Transverse colon (tissue), 4 donors: ENCODE measurements around the gene CACNB2. TPM values are rescaled to one million over a fixed set of nuclear protein-coding genes. Genes with fewer than 3 reads are reported as not detected.

Experiments used
- DNase-seq: peaks from one replicate; pipeline ENCODE4 v3.0.0-alpha.2; 2019
- H3K27ac ChIP-seq, 4 donors: fragments of 200-600 bp; sonication (generic); 2 replicates each; pipeline ENCODE4 v1.5.1; 2016 to 2018; ENCODE audit warnings: inconsistent platforms in 4 of 4
- H3K27me3 ChIP-seq: fragments of 200-600 bp; sonication (generic); 2 replicates; pipeline ENCODE4 v1.5.1; 2017; ENCODE audit warnings: inconsistent platforms
- H3K36me3 ChIP-seq, 4 donors: fragments of 200-600 bp; sonication (generic); 2 replicates each; pipeline ENCODE4 v1.5.1; 2017 to 2019; ENCODE audit warnings: inconsistent platforms in 4 of 4
- H3K4me1 ChIP-seq, 4 donors: fragments of 200-600 bp; sonication (generic); 2 replicates each; pipeline ENCODE4 v1.5.1; 2017 to 2020; ENCODE audit warnings: inconsistent platforms in 4 of 4
- H3K4me3 ChIP-seq, 4 donors: fragments of 200-600 bp; sonication (generic); 1 replicate in 1 of 4; 2 replicates in 3 of 4; pipeline versions ENCODE4 v1.5.1 to v1.6.1; 2017 to 2019; ENCODE audit warnings: inconsistent platforms in 4 of 4
- H3K9me3 ChIP-seq, 2 donors: fragments of 200-600 bp; sonication (generic); 2 replicates each; pipeline ENCODE4 v1.5.1; 2017 to 2019; ENCODE audit warnings: inconsistent platforms in 2 of 2
- EP300 ChIP-seq: sonication (generic); formaldehyde crosslinking; IDR thresholded peaks from one replicate; pipeline ENCODE4 v1.6.1; 2017; ENCODE audit warnings: antibody characterized with exemption, low read depth
- POLR2A ChIP-seq: fragments of 450-650 bp; IDR thresholded peaks from one replicate; pipeline ENCODE4 v1.6.1; 2016; ENCODE audit warnings: antibody characterized with exemption, mild to moderate bottlenecking, moderate library complexity
- POLR2AphosphoS5 ChIP-seq, 3 donors: sonication (generic); formaldehyde crosslinking; IDR thresholded peaks; one replicate each; pipeline ENCODE4 v1.6.1; 2016; ENCODE audit warnings: antibody characterized with exemption in 3 of 3
- WGBS, 2 donors: methylation state at CpG; one replicate each; pipeline ENCODE4 v1.1.5; 2018; ENCODE audit warnings: low coverage in 1 of 2; 5-methylcytosine and 5-hydroxymethylcytosine counted together
- in situ Hi-C, 4 donors: fragments of 200-750 bp; cut with MboI; loops; one replicate each; pipeline versions ENCODE4 v1.15.0 to v1.15.1; 2017; ENCODE audit warnings: low sequenced_read_pairs in 3 of 4, low pct_ligation_motif_present in 1 of 4, low pct_unique_long_range_greater_than_20kb in 1 of 4
- intact Hi-C: fragments of 100-400 bp; cut with DNase I; formaldehyde crosslinking; loops from one replicate; pipeline ENCODE4 v1.15.1; 2023; ENCODE audit warnings: low total_unique reads
- total RNA-seq, 4 donors: library from RNA; depleted of rRNA; stranded (reverse); fragments of >200 nt; gene quantifications; one replicate each; pipeline ENCODE4 v1.1.0, GENCODE V29; 2016
- TF ChIP-seq, protein P1 (sequence below), 5 experiments: fragments of 200-600 bp in 3 of 5; fragments of 450-650 bp in 2 of 5; sonication (generic) in 3 of 5; IDR thresholded peaks; 1 replicate in 2 of 5; 2 replicates in 3 of 5; pipeline ENCODE4 v1.5.1; 2016 to 2017; ENCODE audit warnings: antibody characterized with exemption in 5 of 5, inconsistent platforms in 3 of 5, mild to moderate bottlenecking in 2 of 5, moderate library complexity in 1 of 5

Gene CACNB2
- total RNA-seq, 4 donors from 2014 or later, result 16.2 to 338 (median 23.7) TPM

DNA sequence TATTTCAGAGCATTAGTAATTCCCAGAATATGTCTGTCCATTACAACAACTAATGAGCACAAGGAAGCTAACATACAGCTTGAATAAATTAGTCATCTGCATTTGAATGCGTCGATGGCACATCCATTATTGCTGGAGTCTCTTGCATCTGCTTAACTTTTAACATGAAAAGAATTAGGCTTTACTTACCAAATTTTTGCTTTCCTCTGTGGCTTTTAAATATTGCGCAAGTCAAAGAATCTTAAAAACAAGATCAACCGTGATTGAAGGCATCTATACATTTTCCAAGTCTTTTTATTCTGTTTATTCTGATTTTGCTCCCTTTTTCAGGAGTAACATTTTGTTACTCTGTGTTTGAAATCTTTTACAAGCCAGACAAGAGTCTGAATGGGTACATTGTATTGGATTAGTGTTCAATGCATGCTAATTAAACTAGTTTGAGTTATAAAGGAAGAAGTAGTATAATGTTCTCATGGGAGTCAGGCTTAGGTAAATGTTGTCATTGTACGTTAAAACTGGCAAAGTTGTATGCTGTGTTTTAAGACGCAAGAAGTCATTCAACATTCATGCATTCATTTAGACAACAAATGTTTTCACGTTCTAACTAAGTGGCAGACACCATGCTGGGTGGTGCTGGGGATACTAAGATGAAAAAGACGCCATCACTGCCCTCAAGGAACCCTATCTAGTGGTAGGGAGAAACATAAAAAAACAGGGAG, 4.0 kb upstream of the CACNB2 start:
- H3K4me1 ChIP-seq, result peaks cover 6 to 7% (median 6%) of the 10 kb centered on the region in 4 donors
- 71 to 72% methylated on average over 8 of the region's 8 CpGs for WGBS, 2 donors
- intact Hi-C loops, result no loop called here
- H3K4me3 ChIP-seq, result no peak overlapping the region
- no peaks in the 10 kb centered on the region for H3K36me3 ChIP-seq
- H3K9me3 ChIP-seq, result no peaks in the 10 kb centered on the region
- no peak for DNase-seq
- H3K27me3 ChIP-seq, result peaks cover 8% of the 10 kb centered on the region
- TF ChIP-seq POLR2A, result no peak
- TF ChIP-seq, protein P1, sequence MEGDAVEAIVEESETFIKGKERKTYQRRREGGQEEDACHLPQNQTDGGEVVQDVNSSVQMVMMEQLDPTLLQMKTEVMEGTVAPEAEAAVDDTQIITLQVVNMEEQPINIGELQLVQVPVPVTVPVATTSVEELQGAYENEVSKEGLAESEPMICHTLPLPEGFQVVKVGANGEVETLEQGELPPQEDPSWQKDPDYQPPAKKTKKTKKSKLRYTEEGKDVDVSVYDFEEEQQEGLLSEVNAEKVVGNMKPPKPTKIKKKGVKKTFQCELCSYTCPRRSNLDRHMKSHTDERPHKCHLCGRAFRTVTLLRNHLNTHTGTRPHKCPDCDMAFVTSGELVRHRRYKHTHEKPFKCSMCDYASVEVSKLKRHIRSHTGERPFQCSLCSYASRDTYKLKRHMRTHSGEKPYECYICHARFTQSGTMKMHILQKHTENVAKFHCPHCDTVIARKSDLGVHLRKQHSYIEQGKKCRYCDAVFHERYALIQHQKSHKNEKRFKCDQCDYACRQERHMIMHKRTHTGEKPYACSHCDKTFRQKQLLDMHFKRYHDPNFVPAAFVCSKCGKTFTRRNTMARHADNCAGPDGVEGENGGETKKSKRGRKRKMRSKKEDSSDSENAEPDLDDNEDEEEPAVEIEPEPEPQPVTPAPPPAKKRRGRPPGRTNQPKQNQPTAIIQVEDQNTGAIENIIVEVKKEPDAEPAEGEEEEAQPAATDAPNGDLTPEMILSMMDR (IDR thresholded peaks at IDR 0.05), result no peak
- TF ChIP-seq POLR2AphosphoS5 (IDR thresholded peaks at IDR 0.05), result no peak
- no peak for TF ChIP-seq EP300
- in situ Hi-C loops, result no loop called here
- no peak overlapping the region for H3K27ac ChIP-seq

DNA sequence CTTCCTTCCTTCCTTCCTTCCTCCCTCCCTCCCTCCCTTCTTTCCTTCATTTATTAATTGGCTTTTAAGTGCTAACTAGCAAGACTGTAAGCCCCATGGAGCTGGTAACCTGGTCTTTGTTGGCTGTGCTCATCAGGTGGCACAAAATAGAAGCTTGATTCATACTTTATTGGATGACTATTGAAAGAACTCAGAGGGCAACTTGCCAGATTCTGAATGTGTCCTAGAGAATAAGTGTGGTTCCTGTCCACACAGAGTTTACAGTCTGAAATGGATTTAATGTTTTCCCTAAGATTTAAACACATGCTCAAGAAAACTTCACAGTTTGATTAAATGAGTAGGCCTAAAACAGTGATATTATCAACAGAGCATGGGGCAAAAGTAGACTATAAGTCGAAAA, 3.1 kb upstream of the CACNB2 start:
- WGBS, 2 donors, result 43 to 100% methylated on average over 1 of the region's 1 CpG
- in situ Hi-C loops (no loop called here), intact Hi-C loops (no loop called here)
- no peak for TF ChIP-seq POLR2A
- TF ChIP-seq, protein P1 (IDR thresholded peaks at IDR 0.05), result no peak
- TF ChIP-seq POLR2AphosphoS5 (IDR thresholded peaks at IDR 0.05), result no peak
- no peak for TF ChIP-seq EP300
- H3K27me3 ChIP-seq, result peaks cover 9% of the 10 kb centered on the region
- H3K36me3 ChIP-seq, result no peaks in the 10 kb centered on the region
- peaks cover 6 to 8% (median 6%) of the 10 kb centered on the region in 4 donors for H3K4me1 ChIP-seq
- H3K27ac ChIP-seq, result no peak overlapping the region
- H3K9me3 ChIP-seq, result no peaks in the 10 kb centered on the region
- DNase-seq, result no peak
- no peak overlapping the region for H3K4me3 ChIP-seq

DNA sequence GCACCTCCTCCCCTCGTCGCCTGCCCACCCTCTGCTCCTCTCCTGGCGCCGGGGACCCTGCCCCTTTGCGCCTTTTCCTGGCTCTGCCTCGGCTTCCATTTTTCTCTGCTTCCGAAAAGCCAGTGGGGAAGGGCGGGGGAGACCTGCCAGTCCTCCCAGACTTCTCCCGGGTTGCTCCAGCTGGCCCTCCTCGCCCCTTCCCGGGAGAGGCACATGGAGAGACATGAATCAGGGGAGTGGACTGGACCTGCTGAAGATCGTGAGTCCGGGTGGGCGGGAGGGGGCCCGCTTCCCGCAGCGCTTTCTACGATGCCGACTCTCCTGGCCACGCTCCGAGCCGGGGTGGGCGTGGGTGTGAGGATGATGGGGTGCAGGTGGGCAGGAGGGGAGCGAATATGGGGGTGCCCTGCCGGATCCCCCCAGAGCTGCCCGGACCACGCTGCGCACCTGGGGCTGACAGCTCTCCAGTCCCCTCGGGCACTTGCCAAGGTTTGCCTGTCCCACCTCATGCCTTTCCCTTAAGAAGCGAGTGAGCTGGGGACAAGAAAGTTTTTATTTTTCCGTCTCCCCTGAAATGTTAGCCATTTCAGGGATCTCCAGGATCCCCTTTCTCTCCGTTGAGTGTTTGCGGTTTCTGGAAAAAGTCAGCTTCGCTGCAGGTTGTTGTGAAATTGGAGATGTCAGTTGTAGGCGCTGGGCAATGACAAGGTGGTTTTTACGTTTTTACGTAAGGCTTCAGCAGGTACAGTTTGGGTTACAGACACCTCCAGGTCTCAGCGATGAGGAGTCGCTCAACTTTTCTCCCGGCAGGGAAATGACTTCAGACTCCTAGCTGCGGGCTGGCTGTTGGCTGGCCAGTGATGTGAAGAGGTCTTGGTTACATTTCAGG, 977 bp downstream of the CACNB2 start:
- in situ Hi-C loops, result no loop called here
- Histone ChIP-seq H3K4me3 (peak overlapping the region; percentile 68 to 86 (median 79)), H3K4me1 (peaks cover 6 to 18% (median 12%) of the 10 kb centered on the region in 4 donors), H3K27me3 (peaks cover 9% of the 10 kb centered on the region), H3K9me3 (no peaks in the 10 kb centered on the region), H3K27ac (peak overlapping the region; percentile 88 to 94 (median 89)), H3K36me3 (no peaks in the 10 kb centered on the region)
- 8 to 20% methylated on average over 2 to 40 of the region's 41 CpGs for WGBS, 2 donors
- TF ChIP-seq POLR2A, result no peak
- no peak for TF ChIP-seq POLR2AphosphoS5 (IDR thresholded peaks at IDR 0.05)
- TF ChIP-seq, protein P1 (IDR thresholded peaks at IDR 0.05), result no peak
- TF ChIP-seq EP300, result no peak
- intact Hi-C loops, result no loop called here
- peak; percentile 23 for DNase-seq

DNA sequence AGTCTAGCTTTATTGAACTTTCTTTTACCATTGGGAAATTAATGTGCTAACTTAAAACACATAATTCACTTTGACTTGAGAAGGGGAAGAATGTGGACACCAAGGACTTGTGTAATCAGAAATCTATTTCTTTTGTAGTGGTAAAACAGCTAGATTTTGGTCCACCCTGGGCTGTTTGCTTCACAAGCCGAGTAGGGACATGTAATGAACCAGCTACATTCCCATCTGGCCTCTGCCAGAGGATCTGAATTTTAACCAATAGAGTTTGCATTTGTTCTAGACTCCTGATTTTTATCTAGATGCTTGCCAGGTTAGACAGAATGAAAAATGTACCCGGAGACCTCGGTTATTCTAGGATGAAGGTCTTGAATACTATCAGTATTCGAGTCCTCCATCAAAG, 1.9 kb downstream of the CACNB2 start:
- intact Hi-C loops, result no loop called here
- TF ChIP-seq, protein P1 (IDR thresholded peaks at IDR 0.05), result no peak
- TF ChIP-seq EP300 (no peak), POLR2AphosphoS5 (IDR thresholded peaks at IDR 0.05) (no peak), POLR2A (no peak)
- Histone ChIP-seq H3K4me1 (peaks cover 6 to 18% (median 12%) of the 10 kb centered on the region in 4 donors), H3K27me3 (peaks cover 9% of the 10 kb centered on the region), H3K36me3 (no peaks in the 10 kb centered on the region), H3K27ac (peak overlapping the region; percentile 88 to 94 (median 89)), H3K4me3 (peak overlapping the region in 2 of 4 donors; percentile 68 to 75), H3K9me3 (no peaks in the 10 kb centered on the region)
- in situ Hi-C loops, result no loop called here
- WGBS, 2 donors, result 58 to 72% methylated on average over 4 of the region's 4 CpGs
- no peak for DNase-seq
